SK-N-SH (cell line): ENCODE data around the gene COL4A2. TPM values are rescaled to one million over a fixed set of nuclear protein-coding genes. Genes with fewer than 3 reads are reported as not detected.

ENCODE experiments used
- CTCF ChIA-PET: fragments of 300-600, 350-600 bp; formaldehyde crosslinking; extraction: SDS; loops from one replicate; lab custom pipeline; 2021; lab: Yijun Ruan, JAX
- POLR2A ChIA-PET: fragments of 350-600 bp; sonication (Branson Sonifier 250); formaldehyde crosslinking; extraction: SDS; loops from one replicate; lab custom pipeline; 2020; ENCODE audit warnings: antibody characterized with exemption, inconsistent platforms; lab: Yijun Ruan, JAX
- DNase-seq: peaks from one replicate; pipeline ENCODE4 v3.0.0; 2012
- H2AFZ ChIP-seq: fragments of 200-600 bp; sonication (generic); 2 replicates; pipeline ENCODE4 v1.8.1; 2016; ENCODE audit warnings: antibody characterized with exemption, mild to moderate bottlenecking, low read depth
- H3F3A ChIP-seq: fragments of 200-600 bp; sonication (generic); replicated peaks from 2 replicates; pipeline ENCODE3; 2016; ENCODE audit warnings: antibody characterized with exemption, mild to moderate bottlenecking; ENCODE audit not compliant: insufficient read depth
- H3K27ac ChIP-seq, 2 experiments: fragments of 200-500 bp in 1 of 2; fragments of 200-600 bp in 1 of 2; sonication (Bioruptor generic) in 1 of 2; sonication (generic), shearing (Covaris generic) in 1 of 2; 2 replicates each; pipeline versions ENCODE4 v1.5.1 to v1.6.1; 2014 to 2016; ENCODE audit warnings: low read depth in 2 of 2, inconsistent platforms in 1 of 2, low read length in 1 of 2, mild to moderate bottlenecking in 1 of 2, mixed read lengths in 1 of 2
- H3K27me3 ChIP-seq: fragments of 200-600 bp; sonication (generic), shearing (Covaris generic); 2 replicates; pipeline ENCODE4 v1.6.1; 2016; ENCODE audit warnings: mixed run types; ENCODE audit not compliant: insufficient read depth
- H3K36me3 ChIP-seq, 2 experiments: fragments of 200-500 bp in 1 of 2; fragments of 200-600 bp in 1 of 2; sonication (Bioruptor generic) in 1 of 2; sonication (generic) in 1 of 2; replicated peaks in 1 of 2; 2 replicates each; pipeline versions ENCODE3 to v1.5.1; 2014 to 2016; ENCODE audit warnings: low read length in 1 of 2, mild to moderate bottlenecking in 1 of 2; ENCODE audit not compliant: insufficient read depth in 2 of 2, control insufficient read depth in 1 of 2
- H3K4me1 ChIP-seq, 2 experiments: fragments of 200-500 bp in 1 of 2; fragments of 200-600 bp in 1 of 2; sonication (Bioruptor generic) in 1 of 2; sonication (generic), shearing (Covaris generic) in 1 of 2; 2 replicates each; pipeline versions ENCODE4 v1.5.1 to v1.6.1; 2014 to 2016; ENCODE audit warnings: low read depth in 1 of 2, low read length in 1 of 2, mixed run types in 1 of 2; ENCODE audit not compliant: insufficient read depth in 2 of 2, control insufficient read depth in 1 of 2
- H3K4me2 ChIP-seq: fragments of 200-600 bp; sonication (generic), shearing (Covaris generic); 2 replicates; pipeline ENCODE4 v1.6.1; 2017; ENCODE audit warnings: mixed run types
- H3K4me3 ChIP-seq, 2 experiments: fragments of 200-500 bp in 1 of 2; fragments of 200-600 bp in 1 of 2; sonication (Bioruptor generic) in 1 of 2; sonication (generic), shearing (Covaris generic) in 1 of 2; 2 replicates each; pipeline versions ENCODE4 v1.5.1 to v1.8.1; 2014 to 2016; ENCODE audit warnings: low read depth in 2 of 2, inconsistent platforms in 1 of 2, low read length in 1 of 2, mild to moderate bottlenecking in 1 of 2, mixed read lengths in 1 of 2, moderate library complexity in 1 of 2
- H3K79me2 ChIP-seq: fragments of 200-600 bp; sonication (generic); 2 replicates; pipeline ENCODE4 v1.8.1; 2017; ENCODE audit warnings: mild to moderate bottlenecking; ENCODE audit not compliant: insufficient read depth
- H3K9ac ChIP-seq: fragments of 200-600 bp; sonication (generic); 2 replicates; pipeline ENCODE4 v1.6.1; 2017; ENCODE audit warnings: mixed run types
- H3K9me2 ChIP-seq: fragments of 200-600 bp; sonication (generic); 2 replicates; pipeline ENCODE4 v1.6.1; 2017; ENCODE audit warnings: mixed run types
- H3K9me3 ChIP-seq: fragments of 200-600 bp; sonication (generic); 2 replicates; pipeline ENCODE4 v1.6.1; 2017; ENCODE audit warnings: mixed run types, mild to moderate bottlenecking, moderate library complexity
- H4K20me1 ChIP-seq: fragments of 200-600 bp; sonication (generic); 2 replicates; pipeline ENCODE4 v1.6.1; 2017; ENCODE audit warnings: mild to moderate bottlenecking, mixed run types; ENCODE audit not compliant: insufficient read depth
- ELF1 ChIP-seq: IDR thresholded peaks from 2 replicates; pipeline ENCODE4 v1.4.0; 2012
- FOXM1 ChIP-seq: IDR thresholded peaks from 2 replicates; pipeline ENCODE4 v1.4.0; 2012; ENCODE audit warnings: low read depth, mild to moderate bottlenecking
- GABPA ChIP-seq: IDR thresholded peaks from 2 replicates; pipeline ENCODE4 v1.4.0; 2012; ENCODE audit warnings: low read depth, mild to moderate bottlenecking
- GATA2 ChIP-seq: sonication (generic); formaldehyde crosslinking; IDR thresholded peaks from 2 replicates; pipeline ENCODE4 v1.5.0; 2020; ENCODE audit warnings: mild to moderate bottlenecking, missing genetic modification reagents
- JUND ChIP-seq: IDR thresholded peaks from 2 replicates; pipeline ENCODE4 v1.4.0; 2012
- PBX3 ChIP-seq: IDR thresholded peaks from 2 replicates; pipeline ENCODE4; 2012
- TAF1 ChIP-seq: IDR thresholded peaks from 2 replicates; pipeline ENCODE4 v1.6.1; 2012; ENCODE audit warnings: low read depth, mild to moderate bottlenecking, low read length, moderate library complexity, borderline replicate concordance
- TCF12 ChIP-seq: IDR thresholded peaks from 2 replicates; pipeline ENCODE4 v1.4.0; 2012
- TEAD4 ChIP-seq: IDR thresholded peaks from 2 replicates; pipeline ENCODE4 v1.4.0; 2012; ENCODE audit warnings: mild to moderate bottlenecking, borderline replicate concordance; ENCODE audit not compliant: insufficient read depth
- YY1 ChIP-seq: IDR thresholded peaks from 2 replicates; pipeline ENCODE4 v1.4.0; 2012; ENCODE audit warnings: low read depth, mild to moderate bottlenecking
- ZBTB33 ChIP-seq: IDR thresholded peaks from 2 replicates; pipeline ENCODE4 v1.4.0; 2012; ENCODE audit warnings: low read depth, borderline replicate concordance
- WGBS: methylation state at CpG from one replicate; pipeline ENCODE4 v1.1.6; 2017; ENCODE audit warnings: low lambda C conversion rate; 5-methylcytosine and 5-hydroxymethylcytosine counted together
- polyA plus RNA-seq, 3 experiments: library from polyadenylated mRNA; depleted of rRNA; stranded (reverse); fragments of >200 nt; gene quantifications; 2 replicates each; pipeline ENCODE4 v1.2.3, GENCODE V29; 2012

The COL4A2 gene
- polyA plus RNA-seq, 1 of the 3 experiments (the other 2 are of a cell fraction): 137 TPM

GRCh38 chr13:110477706-110478245, 170.7 kb downstream of the COL4A2 start:
- no peak for DNase-seq
- 82% methylated on average over 2 of the region's 4 CpGs for WGBS
- no peaks in the 10 kb centered on the region for H3F3A ChIP-seq
- H3K4me2 ChIP-seq: no peak overlapping the region
- no peak for TF ChIP-seq PBX3
- TF ChIP-seq ZBTB33: no peak
- no peak for TF ChIP-seq ELF1
- CTCF ChIA-PET: no interaction called here
- no peak overlapping the region for H2AFZ ChIP-seq
- H3K9me3 ChIP-seq: no peaks in the 10 kb centered on the region
- H3K79me2 ChIP-seq: no peaks in the 10 kb centered on the region
- no peaks in the 10 kb centered on the region for H3K27me3 ChIP-seq
- H3K9ac ChIP-seq: no peak overlapping the region
- no peaks in the 10 kb centered on the region for H3K9me2 ChIP-seq
- POLR2A ChIA-PET: no interaction called here
- H4K20me1 ChIP-seq: no peaks in the 10 kb centered on the region
- peaks cover 16 to 28% of the 10 kb centered on the region in 2 experiments for H3K36me3 ChIP-seq
- no peak overlapping the region for H3K27ac ChIP-seq
- H3K4me3 ChIP-seq: no peak overlapping the region
- peaks cover 0 to 20% of the 10 kb centered on the region in 2 experiments; a peak in 1 of 4 replicates for H3K4me1 ChIP-seq

- Histone ChIP-seq H3K4me2 (no peak overlapping the region), H3K79me2 (no peaks in the 10 kb centered on the region), H3K36me3 (peaks cover 16 to 32% of the 10 kb centered on the region in 2 experiments), H3K4me1 (peaks cover 0 to 20% of the 10 kb centered on the region in 2 experiments; a peak in 1 of 4 replicates), H3K27me3 (no peaks in the 10 kb centered on the region), H4K20me1 (no peaks in the 10 kb centered on the region), H3K9me3 (no peaks in the 10 kb centered on the region), H3K9me2 (no peaks in the 10 kb centered on the region), H2AFZ (no peak overlapping the region), H3F3A (no peaks in the 10 kb centered on the region), H3K4me3 (no peak overlapping the region), H3K9ac (no peak overlapping the region), H3K27ac (no peak overlapping the region)
- 93% methylated on average over 13 of the region's 16 CpGs for WGBS
- TF ChIP-seq JUND (no peak), TCF12 (no peak), YY1 (no peak), FOXM1 (no peak), TEAD4 (no peak), GATA2 (CRISPR knock-in tag) (no peak), TAF1 (no peak), GABPA (no peak)
- ChIA-PET CTCF (no interaction called here), POLR2A (no interaction called here)
- no peak for DNase-seq
These were observed 171.5 kb downstream of the COL4A2 start for GRCh38 chr13:110478405-110479214.
